MG63 (cell line): Measurements from ENCODE around the gene EMC1. TPM values are rescaled to one million over a fixed set of nuclear protein-coding genes. Genes with fewer than 3 reads are reported as not detected.
"Not testable (repeated sequence)": the region's sequence is repeated elsewhere in the genome, so short reads cannot be mapped to it uniquely, and the experiment has no call there.

Source experiments
- DNase-seq: peaks from one replicate; pipeline ENCODE4 v3.0.0-alpha.2; 2020
- H3K27me3 ChIP-seq: fragments of 250-450 bp; sonication (Bioruptor Pico); 2 replicates; pipeline ENCODE4 v1.5.1; 2020; ENCODE audit warnings: mild to moderate bottlenecking, moderate library complexity
- H3K36me3 ChIP-seq: fragments of 250-450 bp; sonication (Bioruptor Pico); 2 replicates; pipeline ENCODE4 v1.5.1; 2020; ENCODE audit warnings: mild to moderate bottlenecking, moderate library complexity
- H3K4me3 ChIP-seq: fragments of 250-450 bp; sonication (Bioruptor Pico); 2 replicates; pipeline ENCODE4 v1.5.1; 2020; ENCODE audit warnings: mild to moderate bottlenecking, moderate library complexity
- H3K9me3 ChIP-seq: fragments of 250-450 bp; sonication (Bioruptor Pico); 2 replicates; pipeline ENCODE4 v1.5.1; 2020; ENCODE audit warnings: mild to moderate bottlenecking, moderate library complexity
- total RNA-seq: library from RNA; depleted of rRNA; stranded (reverse); fragments of >200 nt; shearing (Covaris generic); gene quantifications from 2 replicates; pipeline ENCODE4 v1.2.3, GENCODE V29; 2014; ENCODE audit warnings: low replicate concordance

The EMC1 gene
- total RNA-seq, 1 experiment from 2014 or later = 49.6 TPM

DNA sequence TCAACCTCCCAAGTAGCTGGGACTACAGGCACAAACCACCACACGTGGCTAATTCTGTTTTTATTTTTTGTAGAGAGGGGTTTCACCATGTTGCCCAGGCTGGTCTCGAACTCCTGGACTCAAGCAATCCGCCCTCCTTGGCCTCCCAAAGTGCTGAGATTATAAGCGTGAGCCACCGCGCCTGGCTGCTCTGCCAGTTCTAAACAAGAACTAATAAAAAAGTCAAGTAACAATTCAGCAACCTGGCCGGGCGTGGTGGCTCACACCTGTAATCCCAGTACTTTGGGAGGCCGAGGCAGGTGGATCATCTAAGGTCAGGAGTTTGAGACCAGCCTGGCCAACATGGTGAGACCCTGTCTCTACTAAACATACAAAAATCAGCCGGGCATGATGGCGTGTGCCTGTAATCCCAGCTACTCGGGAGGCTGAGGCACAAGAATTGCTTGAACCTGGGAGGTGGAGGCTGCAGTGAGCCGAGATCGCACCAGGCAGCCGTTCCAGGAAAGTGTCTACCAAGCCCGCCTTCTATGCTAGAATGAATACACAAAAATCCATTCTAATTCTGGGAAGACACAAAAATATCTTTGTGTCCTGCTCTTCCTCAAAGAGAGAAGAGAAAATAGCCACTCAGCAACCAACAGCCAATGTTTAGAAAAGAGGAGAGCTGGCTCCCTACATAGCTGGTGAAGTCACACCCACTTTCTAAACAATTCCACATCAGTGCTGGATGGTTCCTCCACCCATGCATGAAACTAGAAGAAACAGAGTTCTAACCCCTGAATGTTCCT is 19.4 kb downstream of the EMC1 start:
- not testable (repeated sequence) for H3K27me3 ChIP-seq, H3K4me3 ChIP-seq, DNase-seq, H3K9me3 ChIP-seq
- H3K36me3 ChIP-seq = peaks cover 79% of the 10 kb centered on the region

DNA sequence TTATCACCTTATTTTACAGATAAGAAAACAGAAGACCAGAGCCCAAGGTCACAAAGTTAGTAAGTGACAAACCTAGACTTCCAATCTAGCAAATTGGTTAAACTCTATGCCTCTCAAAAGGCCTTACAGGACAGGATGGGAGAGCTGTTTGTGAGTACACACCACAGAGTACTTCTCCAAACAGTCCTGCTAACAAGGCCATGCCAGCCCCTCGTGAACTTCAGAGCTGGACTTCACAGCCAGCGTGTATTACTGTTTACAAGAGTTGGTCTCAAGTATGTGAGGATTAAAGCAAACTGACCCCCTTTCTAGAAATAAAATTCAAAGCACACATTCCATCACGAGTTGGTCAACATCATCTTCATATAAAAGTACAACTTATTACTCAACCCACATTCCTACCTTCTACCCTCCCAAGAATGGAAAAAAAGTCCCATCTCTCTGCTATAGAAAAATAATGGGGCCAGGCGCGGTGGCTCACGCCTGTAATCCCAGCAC is 21.4 kb downstream of the EMC1 start:
- Histone ChIP-seq H3K27me3 (no peaks in the 10 kb centered on the region), H3K36me3 (peaks cover 82% of the 10 kb centered on the region), H3K9me3 (no peaks in the 10 kb centered on the region), H3K4me3 (no peak overlapping the region)
- no peak for DNase-seq

DNA sequence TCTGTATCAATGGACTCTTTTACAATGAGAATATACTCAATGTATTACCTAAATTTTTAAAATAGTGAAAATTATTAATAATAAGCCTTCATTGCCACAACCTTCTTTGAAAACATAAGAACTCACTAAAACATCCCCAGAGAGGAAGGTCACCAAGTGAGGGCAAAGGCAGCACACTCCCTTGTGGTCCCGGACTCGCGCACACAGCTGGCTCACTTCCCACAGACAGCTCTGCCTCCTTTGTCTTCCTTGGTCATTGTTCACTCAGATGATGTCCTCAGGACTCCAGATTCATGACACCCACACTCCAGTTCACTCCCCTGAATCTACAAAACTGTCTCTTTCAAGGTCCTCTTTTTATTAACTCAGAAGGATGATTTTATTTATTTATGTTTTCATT is 22.1 kb downstream of the EMC1 start:
- no peaks in the 10 kb centered on the region for H3K27me3 ChIP-seq
- H3K36me3 ChIP-seq = peaks cover 82% of the 10 kb centered on the region
- H3K4me3 ChIP-seq = no peak overlapping the region
- H3K9me3 ChIP-seq = no peaks in the 10 kb centered on the region
- DNase-seq = no peak

DNA sequence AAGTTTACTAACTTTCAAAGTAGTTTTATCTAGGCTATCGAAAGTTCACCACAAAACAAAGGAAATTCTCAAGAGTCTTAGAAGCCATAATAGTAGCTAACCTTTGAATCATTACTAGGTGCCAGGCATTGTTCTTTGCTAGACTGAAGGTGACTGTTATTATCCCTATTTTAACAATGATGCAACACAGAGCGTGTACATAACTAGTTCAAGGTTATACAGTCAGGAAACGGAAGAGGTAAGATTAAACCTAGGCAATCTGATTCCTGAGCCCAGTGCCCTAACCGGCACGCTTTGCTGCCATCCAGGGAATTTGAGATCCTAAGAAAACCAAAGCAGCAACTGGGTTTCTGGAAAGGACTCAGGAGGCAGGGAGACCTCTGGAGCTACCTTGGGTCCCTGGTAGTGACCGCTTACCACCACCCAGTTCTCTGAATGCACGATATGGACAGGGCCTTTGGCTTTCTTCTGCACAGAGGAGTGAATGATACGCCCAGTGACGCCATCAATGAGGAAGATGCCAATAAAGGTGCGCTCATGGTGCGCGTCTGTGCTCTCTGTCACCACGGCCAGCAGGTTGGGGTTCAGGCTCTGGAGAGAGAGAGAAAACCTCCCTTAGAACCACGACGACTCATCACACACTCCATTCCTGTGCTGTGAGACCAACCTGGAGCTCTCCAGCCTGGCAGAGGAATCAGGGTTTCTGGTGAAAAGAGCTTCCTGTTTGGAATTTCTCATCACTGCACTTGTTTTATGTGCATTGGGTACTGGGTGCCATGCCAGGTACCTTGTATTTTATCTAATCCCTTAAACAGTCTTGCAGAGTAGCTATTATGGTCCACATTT is 28.1 kb downstream of the EMC1 start:
- Histone ChIP-seq H3K4me3 (no peak overlapping the region), H3K36me3 (peaks cover 85% of the 10 kb centered on the region), H3K27me3 (no peaks in the 10 kb centered on the region), H3K9me3 (no peaks in the 10 kb centered on the region)
- DNase-seq = peak; percentile 17

DNA sequence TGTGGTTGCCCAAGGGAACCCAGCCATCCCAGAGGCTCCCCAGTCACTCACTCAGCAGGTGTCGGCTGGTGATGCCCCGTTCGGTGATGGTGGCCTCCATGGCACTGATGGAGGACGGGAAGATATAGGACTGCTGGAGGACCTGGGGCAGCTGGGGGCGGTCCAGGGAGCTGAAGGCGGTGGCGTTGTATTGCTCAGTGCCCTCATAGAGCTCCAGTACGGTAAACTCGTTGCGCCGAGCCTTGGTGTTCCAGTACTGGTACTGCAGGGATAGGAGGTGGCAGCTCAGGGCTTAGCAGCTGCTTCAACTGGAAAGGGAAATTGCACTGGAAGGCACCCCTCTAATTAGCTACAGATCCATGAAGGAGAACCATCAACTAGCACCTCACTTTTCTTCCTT is 28.8 kb downstream of the EMC1 start:
- Histone ChIP-seq H3K36me3 (peaks cover 87% of the 10 kb centered on the region), H3K9me3 (no peaks in the 10 kb centered on the region), H3K27me3 (no peaks in the 10 kb centered on the region), H3K4me3 (no peak overlapping the region)
- no peak for DNase-seq

DNA sequence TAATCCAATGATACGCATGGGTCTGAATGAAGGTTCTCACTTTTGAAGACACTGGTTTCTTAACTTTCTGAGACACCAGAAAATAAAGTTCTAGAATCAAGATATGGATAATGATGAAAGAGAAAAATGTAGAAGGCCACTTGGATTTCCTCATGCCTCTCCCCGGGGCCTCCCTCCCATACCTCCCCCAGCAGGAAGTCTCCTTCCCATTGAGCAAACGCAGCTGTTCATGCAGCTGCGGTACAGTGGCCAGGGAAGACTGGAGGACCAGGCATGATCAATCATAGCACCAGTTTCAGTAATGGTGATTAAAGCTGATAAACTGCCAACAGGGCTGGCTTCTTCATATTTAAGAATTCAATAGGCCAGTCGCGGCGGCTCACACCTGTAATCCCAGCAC is 30.3 kb downstream of the EMC1 start:
- H3K36me3 ChIP-seq = peaks cover 87% of the 10 kb centered on the region
- no peak for DNase-seq
- no peak overlapping the region for H3K4me3 ChIP-seq
- H3K9me3 ChIP-seq = no peaks in the 10 kb centered on the region
- no peaks in the 10 kb centered on the region for H3K27me3 ChIP-seq

DNA sequence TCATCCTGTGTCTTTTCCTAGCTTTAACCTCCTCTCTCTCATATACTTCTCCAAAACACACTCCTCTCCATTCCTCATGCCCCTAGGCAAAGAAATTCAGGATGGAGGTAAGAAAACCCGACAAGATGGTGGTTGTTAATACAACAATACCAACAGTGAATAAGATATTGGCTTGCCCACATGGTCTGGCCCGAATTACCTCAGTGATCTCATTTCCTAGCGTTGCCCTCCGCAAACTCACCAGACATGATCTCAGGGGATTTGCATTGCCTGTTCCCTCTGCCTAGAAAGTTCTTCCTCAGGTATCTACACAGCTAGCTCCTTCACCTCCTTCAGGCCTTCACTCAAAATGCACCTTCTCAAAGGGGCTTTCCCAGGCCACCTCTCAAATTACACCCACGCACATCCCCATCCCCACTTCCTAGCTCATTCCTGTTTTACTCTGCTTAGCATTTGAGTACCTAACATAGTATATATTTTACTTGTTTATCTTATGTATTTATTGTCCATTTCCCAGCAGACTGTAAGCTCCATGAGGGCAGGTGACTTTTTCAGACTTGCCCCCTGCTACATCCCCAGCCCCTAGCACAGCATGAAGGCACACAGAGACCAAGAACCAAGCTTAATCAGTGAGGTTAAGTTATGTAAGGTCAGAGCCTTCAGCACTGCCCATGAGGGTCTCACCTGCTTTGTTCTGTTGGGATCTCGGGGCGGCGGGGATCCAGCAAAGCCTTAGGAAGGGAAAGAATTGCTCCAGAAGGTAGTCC is 31.1 kb downstream of the EMC1 start:
- no peaks in the 10 kb centered on the region for H3K27me3 ChIP-seq
- DNase-seq = no peak
- no peak overlapping the region for H3K4me3 ChIP-seq
- no peaks in the 10 kb centered on the region for H3K9me3 ChIP-seq
- H3K36me3 ChIP-seq = peaks cover 88% of the 10 kb centered on the region

DNA sequence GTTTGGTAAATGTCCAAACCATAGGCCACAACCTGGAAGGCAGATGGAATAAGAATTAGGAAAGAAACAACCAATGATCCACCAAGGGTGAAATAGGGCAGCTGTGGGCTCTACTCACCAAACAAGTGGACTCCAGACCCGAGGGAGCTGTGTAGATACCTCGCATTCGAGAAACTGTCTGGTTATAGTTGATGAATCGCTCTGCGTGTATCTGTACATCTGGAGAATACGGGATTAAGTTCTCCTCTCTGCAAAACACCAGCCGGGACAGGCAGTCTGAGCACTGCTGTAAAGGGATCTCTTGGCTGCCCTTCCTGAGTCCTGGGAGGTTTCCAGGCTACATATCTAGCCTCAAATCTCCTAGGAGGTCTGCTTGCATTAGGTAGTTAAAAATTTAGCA is 31.9 kb downstream of the EMC1 start:
- Histone ChIP-seq H3K27me3 (no peaks in the 10 kb centered on the region), H3K4me3 (no peak overlapping the region), H3K9me3 (no peaks in the 10 kb centered on the region), H3K36me3 (peaks cover 85% of the 10 kb centered on the region)
- DNase-seq = no peak

DNA sequence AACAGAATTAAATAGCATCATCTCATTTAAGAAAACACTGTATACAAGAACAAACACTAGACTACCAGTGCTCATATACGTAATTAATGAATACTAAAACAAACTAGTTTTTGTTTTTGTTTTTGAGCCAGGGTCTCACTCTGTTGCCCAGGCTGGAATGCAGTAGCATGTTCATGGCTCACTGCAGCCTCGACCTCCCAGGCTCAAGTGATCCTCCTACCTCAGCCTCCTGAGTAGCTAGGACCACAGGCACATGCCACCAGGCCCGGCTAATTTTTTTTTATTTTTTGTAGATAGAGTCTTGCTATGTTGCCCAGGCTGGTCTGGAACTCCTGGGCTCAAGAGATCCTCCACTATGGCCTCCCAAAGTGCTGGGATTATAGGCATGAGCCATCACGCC is 34.7 kb downstream of the EMC1 start:
- DNase-seq, H3K9me3 ChIP-seq, H3K27me3 ChIP-seq, H3K4me3 ChIP-seq: not testable (repeated sequence)
- H3K36me3 ChIP-seq = peaks cover 81% of the 10 kb centered on the region

DNA sequence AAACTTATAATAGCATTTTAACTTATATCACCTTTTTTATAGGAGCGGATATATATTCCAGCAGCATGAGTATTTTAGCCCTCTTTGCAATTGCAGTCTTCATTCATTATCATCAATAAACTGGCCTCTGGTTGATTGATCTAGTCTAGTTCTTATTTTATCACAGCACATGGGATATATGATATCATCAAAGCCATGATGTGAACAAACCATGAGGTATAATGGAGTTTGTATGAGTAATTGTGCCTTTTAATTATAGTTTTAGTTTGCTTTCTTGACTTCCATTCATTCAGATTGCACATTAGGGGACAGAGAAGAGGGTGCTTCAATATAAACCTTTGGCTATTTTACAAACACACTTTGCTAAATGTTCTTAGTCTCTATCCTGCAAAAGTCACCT is 37.7 kb downstream of the EMC1 start:
- Histone ChIP-seq H3K27me3 (no peaks in the 10 kb centered on the region), H3K4me3 (no peak overlapping the region), H3K9me3 (no peaks in the 10 kb centered on the region), H3K36me3 (peaks cover 59% of the 10 kb centered on the region)
- no peak for DNase-seq

DNA sequence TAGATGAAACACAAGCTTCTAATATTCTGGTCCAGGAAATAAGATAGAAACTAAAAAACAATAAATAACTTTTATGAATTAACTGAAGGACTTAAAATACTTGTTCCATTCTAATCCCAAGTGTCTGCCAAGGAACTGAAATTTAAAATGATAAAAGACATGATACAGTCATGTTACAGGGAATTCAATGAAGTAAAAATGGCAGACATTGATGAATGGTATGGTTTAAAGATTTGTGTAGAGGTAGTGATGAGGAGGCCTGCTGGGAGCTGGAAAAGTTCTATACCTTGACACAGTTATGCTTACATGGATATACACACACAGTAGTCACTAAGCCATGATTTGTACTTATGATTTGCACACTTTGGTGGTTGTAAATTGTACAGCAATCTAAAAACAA is 39.2 kb downstream of the EMC1 start:
- no peaks in the 10 kb centered on the region for H3K9me3 ChIP-seq
- H3K4me3 ChIP-seq = no peak overlapping the region
- H3K27me3 ChIP-seq = no peaks in the 10 kb centered on the region
- peaks cover 47% of the 10 kb centered on the region for H3K36me3 ChIP-seq
- no peak for DNase-seq

DNA sequence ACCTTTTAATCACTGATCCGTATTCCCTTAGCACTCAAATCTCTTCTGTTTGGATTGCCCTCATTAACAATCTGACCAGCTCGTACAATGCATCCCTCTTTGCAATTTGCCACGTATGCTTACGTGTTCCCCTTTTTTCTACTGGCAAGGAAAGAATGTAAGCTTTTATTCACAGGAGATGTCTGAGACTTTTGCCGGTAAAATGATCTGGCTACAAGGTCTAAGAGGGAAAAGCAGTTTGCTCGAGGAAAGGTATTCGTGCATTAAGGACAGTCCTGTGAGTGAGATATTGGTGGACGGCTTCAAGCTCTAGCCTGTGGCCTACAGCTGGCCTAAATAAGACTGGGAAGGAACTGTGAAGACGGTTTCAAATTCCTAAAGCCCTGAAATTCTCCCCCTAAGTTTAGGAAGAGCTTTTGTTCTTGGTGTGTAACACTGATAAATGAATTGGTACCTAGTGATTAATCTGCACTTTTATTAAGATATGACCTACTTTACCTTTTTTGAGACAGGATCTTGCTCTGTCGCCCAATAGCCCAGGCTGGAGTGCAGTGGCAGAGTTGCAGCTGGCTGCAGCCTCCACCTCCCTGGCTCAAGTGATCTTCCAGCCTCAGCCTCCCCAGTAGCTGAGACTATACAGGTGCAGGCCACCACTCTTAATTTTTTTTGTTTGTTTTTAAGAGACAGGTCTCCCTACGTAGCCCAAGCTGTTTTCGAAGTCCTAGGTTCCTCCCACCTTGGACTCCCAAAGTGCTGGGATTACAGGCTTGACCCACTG is 40.4 kb downstream of the EMC1 start:
- Histone ChIP-seq H3K9me3 (no peaks in the 10 kb centered on the region), H3K27me3 (no peaks in the 10 kb centered on the region), H3K36me3 (peaks cover 38% of the 10 kb centered on the region), H3K4me3 (peak overlapping the region; percentile 94)
- DNase-seq = no peak

DNA sequence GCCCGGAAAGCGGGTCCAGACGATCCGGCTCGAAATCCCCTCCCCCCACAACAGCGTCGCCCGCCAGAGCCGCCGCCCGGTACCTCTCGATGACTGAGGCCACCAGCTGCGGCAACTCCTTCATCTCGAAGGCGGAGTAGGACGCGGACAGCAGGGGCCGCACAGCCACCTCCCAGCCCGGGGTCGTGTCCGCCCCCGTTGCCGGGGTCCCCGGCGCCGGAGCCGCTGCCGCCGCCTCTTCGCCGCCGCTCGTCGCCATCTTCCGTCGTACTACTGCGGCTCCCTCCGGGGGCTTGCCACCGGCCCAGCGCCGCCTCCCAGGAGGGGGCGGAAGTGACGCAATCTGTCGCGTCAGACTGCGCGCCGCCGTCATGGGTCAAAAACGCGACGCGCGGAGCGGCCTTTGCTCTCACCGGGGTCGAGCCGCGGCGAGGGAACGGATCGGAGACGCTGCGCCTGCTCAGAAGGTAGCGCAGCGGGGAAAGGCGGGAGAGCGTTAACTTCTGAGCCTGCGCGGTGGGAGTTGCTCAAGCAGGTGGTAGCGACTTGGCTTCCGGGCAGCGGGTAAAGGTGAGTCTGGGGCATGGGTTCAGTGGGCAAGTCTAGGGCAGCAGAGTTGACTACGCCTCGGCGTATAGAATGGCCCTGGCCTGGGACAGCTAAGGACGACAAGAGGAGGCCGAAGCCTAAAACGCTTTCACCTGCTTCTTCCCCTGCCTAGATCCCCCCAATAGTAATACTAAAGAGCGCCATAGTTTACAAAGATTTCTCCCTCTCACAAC is 41.1 kb downstream of the EMC1 start, which contains the start of gene UBR4:
UBR4 (minus strand) TSS at position 277 of the 782 bp plus-strand sequence; CDS start at position 259, 18 bp downstream.
- Histone ChIP-seq H3K27me3 (no peaks in the 10 kb centered on the region), H3K9me3 (no peaks in the 10 kb centered on the region), H3K4me3 (peak within 1 kb of the TSS; percentile 94), H3K36me3 (peaks cover 31% of the 10 kb centered on the region)
- peak; percentile 93 for DNase-seq

DNA sequence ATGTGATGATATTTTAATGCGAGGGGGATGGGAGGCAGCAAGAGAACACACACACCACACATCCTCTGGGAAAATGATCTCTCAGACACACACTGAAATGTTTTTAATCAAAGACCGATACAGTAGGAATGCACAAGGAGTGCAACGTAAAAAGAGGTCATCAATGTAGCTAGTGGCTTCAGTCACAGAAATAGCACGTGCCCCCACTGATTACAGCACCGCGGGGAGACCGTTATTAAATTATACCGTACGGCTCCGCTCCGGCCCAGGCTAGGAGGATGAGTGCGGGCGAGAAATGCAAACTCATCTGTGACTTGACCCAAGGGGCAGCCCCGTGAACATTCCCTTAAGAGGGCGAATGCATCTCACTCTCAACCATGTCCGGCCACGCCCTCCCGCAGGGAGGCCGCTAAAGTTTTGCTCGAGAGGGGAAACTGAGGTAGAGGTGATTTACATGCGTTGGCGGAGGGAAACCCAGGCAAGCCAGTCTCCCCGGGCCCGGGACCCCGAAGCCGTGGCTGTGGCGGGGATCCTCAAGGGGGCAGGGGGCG is 41.8 kb downstream of the EMC1 start:
- no peaks in the 10 kb centered on the region for H3K27me3 ChIP-seq
- H3K4me3 ChIP-seq = peak overlapping the region; percentile 94
- H3K9me3 ChIP-seq = no peaks in the 10 kb centered on the region
- peaks cover 30% of the 10 kb centered on the region for H3K36me3 ChIP-seq
- DNase-seq = peak; percentile 38

DNA sequence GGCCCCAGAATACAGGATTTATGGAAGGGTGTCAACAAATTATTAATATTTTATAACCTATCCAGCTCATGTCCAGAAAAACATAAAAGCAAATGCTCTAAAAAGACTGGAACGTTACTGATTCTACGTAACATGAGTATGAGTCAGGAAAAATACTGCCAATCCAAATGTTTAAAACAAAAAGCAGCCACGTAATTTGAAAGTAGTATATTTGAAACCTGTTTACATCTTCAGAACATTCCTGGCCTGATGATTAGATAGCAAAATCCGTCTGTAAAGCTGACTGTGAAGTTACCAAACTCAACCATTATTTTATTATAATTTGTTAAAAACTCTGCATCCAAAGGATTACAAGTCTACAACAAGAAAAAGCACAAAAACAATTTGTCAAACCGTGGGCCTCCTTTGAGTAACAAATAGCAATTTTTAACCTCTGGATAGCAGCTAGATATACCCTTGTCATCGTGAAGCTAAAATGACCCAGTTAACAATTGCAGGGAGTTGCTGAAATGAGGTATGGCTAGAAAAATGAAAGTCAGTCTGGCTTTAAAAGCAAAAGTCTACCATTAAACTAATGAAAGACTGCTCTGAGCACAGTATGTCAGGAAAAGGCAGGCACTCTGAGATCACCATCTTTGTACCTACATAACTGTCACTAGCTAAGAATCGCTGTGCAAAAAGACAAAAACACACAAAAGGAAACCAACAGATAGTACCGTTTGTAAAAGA is 42.5 kb downstream of the EMC1 start:
- Histone ChIP-seq H3K4me3 (peak overlapping the region; percentile 94), H3K27me3 (no peaks in the 10 kb centered on the region), H3K36me3 (peaks cover 24% of the 10 kb centered on the region), H3K9me3 (no peaks in the 10 kb centered on the region)
- DNase-seq = no peak
